ENCODE data around the gene LARGE1.

- TF ChIP-seq CTCF (IDR thresholded peaks at IDR 0.05) (no peak), POLR2A (IDR thresholded peaks at IDR 0.05) (no peak)
These were observed 322.8 kb downstream of the LARGE1 start for GRCh38 chr22:33597274-33597985.

Measured in Peyer's patch (tissue), 4 donors.